ENCODE data around the gene LLCFC1.

GRCh38 chr7:142906643-142907042 lies 32.6 kb upstream of the LLCFC1 start:
- TF ChIP-seq CTCF (conservative IDR thresholded peaks at IDR 0.05; ENCODE audit: low read depth, low read length) (no peak), EZH2phosphoT487 (IDR thresholded peaks at IDR 0.05; ENCODE audit: borderline replicate concordance, low read length) (no peak)

All from PC-3 (cell line).